Endothelial cell of umbilical vein (primary cell): Measurements from ENCODE around the gene CASP3. TPM values are rescaled to one million over a fixed set of nuclear protein-coding genes. Genes with fewer than 3 reads are reported as not detected.
A peak's percentile ranks its signal among the peaks of the same experiment; 100 is the strongest.

Source experiments
- BruUV-seq: library from RNA; stranded (reverse); fragments of 400-500 nt; replicated peaks from 2 replicates; lab custom pipeline; 2021; lab: Mats Ljungman, UMichigan
- CTCF ChIA-PET: fragments of 300-600, 350-600 bp; sonication (Branson Sonifier 250); formaldehyde crosslinking; loops from one replicate; lab custom pipeline; 2021; ENCODE audit warnings: antibody characterized with exemption, inconsistent platforms; lab: Charles Lee
- POLR2A ChIA-PET: fragments of 300-600, 350-600 bp; sonication (Branson Sonifier 250); formaldehyde crosslinking; loops from one replicate; lab custom pipeline; 2021; ENCODE audit warnings: antibody characterized with exemption, inconsistent platforms; lab: Charles Lee
- DNase-seq: peaks from one replicate; pipeline ENCODE4 v3.0.0-alpha.2; 2011; ENCODE audit warnings: low read depth, low spot score
- FAIRE-seq: peaks from 2 replicates; lab custom pipeline; 2011; peaks lifted over from hg19 to GRCh38; lab: Jason Lieb, UNC
- H2AFZ ChIP-seq: 2 replicates; pipeline ENCODE4 v1.6.0; 2012; ENCODE audit warnings: low read depth, low read length, control low read depth, inconsistent platforms
- H3K27ac ChIP-seq: 2 replicates; pipeline ENCODE4 v1.5.1; 2011; ENCODE audit warnings: low read depth, mild to moderate bottlenecking, control low read depth, low read length, moderate library complexity; ENCODE audit not compliant: insufficient read depth
- H3K27me3 ChIP-seq, 2 experiments: 2 replicates each; pipeline versions ENCODE4 v1.6.0 to v1.6.1; 2011; ENCODE audit warnings: low read length in 2 of 2, mixed read lengths in 1 of 2; ENCODE audit not compliant: control insufficient read depth in 2 of 2, insufficient read depth in 2 of 2
- H3K36me3 ChIP-seq, 2 experiments: 2 replicates in 1 of 2; 3 replicates in 1 of 2; pipeline ENCODE4 v1.5.1; 2011; ENCODE audit warnings: low read length in 2 of 2, mild to moderate bottlenecking in 1 of 2, moderate library complexity in 1 of 2; ENCODE audit not compliant: control insufficient read depth in 2 of 2, insufficient read depth in 2 of 2; ENCODE audit errors: extremely low read depth in 1 of 2
- H3K4me1 ChIP-seq: 3 replicates; pipeline ENCODE4 v1.5.1; 2011; ENCODE audit warnings: mild to moderate bottlenecking, low read length; ENCODE audit not compliant: control insufficient read depth, insufficient read depth; ENCODE audit errors: extremely low read depth
- H3K4me2 ChIP-seq: 2 replicates; pipeline ENCODE4 v1.6.1; 2011; ENCODE audit warnings: low read length, control low read depth, mixed read lengths; ENCODE audit not compliant: insufficient read depth
- H3K4me3 ChIP-seq, 3 experiments: fragments of 200-600 bp in 1 of 3; sonication (generic), shearing (Covaris generic) in 1 of 3; replicated peaks in 1 of 3; 2 replicates each; pipeline ENCODE4 v1.5.1; 2011 to 2016; ENCODE audit warnings: control low read depth in 3 of 3, low read length in 3 of 3, mild to moderate bottlenecking in 2 of 3, inconsistent platforms in 1 of 3, low read depth in 1 of 3, moderate library complexity in 1 of 3; ENCODE audit not compliant: insufficient read depth in 1 of 3
- H3K79me2 ChIP-seq: 2 replicates; pipeline ENCODE4 v1.6.0; 2012; ENCODE audit warnings: low read length, inconsistent platforms; ENCODE audit not compliant: control insufficient read depth, insufficient read depth
- H3K9ac ChIP-seq: replicated peaks from 2 replicates; pipeline ENCODE3; 2011; ENCODE audit warnings: low read length, control low read depth; ENCODE audit not compliant: insufficient read depth; ENCODE audit errors: extremely low read depth
- H3K9me1 ChIP-seq: replicated peaks from 3 replicates; pipeline ENCODE4 v1.6.0; 2011; ENCODE audit warnings: mild to moderate bottlenecking, low read length; ENCODE audit not compliant: control insufficient read depth, insufficient read depth; ENCODE audit errors: extremely low read depth
- H3K9me3 ChIP-seq: replicated peaks from 2 replicates; pipeline ENCODE4 v1.5.1; 2012; ENCODE audit warnings: low read length, inconsistent platforms; ENCODE audit not compliant: control insufficient read depth, insufficient read depth
- H4K20me1 ChIP-seq: replicated peaks from 2 replicates; pipeline ENCODE3; 2011; ENCODE audit warnings: mild to moderate bottlenecking, low read length; ENCODE audit not compliant: control insufficient read depth, insufficient read depth; ENCODE audit errors: extremely low read depth
- FOS ChIP-seq: IDR thresholded peaks from 2 replicates; pipeline ENCODE4 v1.6.1; 2011; ENCODE audit warnings: mild to moderate bottlenecking, low read length, moderate library complexity, borderline replicate concordance; ENCODE audit not compliant: insufficient read depth
- GATA2 ChIP-seq: IDR thresholded peaks from 2 replicates; pipeline ENCODE4 v1.7.0; 2011; ENCODE audit warnings: low read depth, mild to moderate bottlenecking, moderate library complexity, mixed read lengths, low read length; ENCODE audit not compliant: insufficient read length, insufficient read depth
- JUN ChIP-seq: IDR thresholded peaks from 2 replicates; pipeline ENCODE4 v1.6.1; 2011; ENCODE audit warnings: borderline replicate concordance, low read depth; ENCODE audit not compliant: insufficient read length, insufficient read depth
- MYC ChIP-seq: IDR thresholded peaks from one replicate; pipeline ENCODE4 v1.6.1; 2011; ENCODE audit warnings: mild to moderate bottlenecking, low read depth, low read length
- POLR2A ChIP-seq: IDR thresholded peaks from 2 replicates; pipeline ENCODE4 v1.6.1; 2012; ENCODE audit warnings: low read depth, mild to moderate bottlenecking, control low read depth, low read length
- POLR2AphosphoS5 ChIP-seq: IDR thresholded peaks from 2 replicates; pipeline ENCODE4 v1.6.1; 2012; ENCODE audit warnings: low read depth, mild to moderate bottlenecking, control low read depth, low read length, moderate library complexity; ENCODE audit not compliant: insufficient read depth
- dilution Hi-C: fragments of 300-500 bp; cut with MboI; formaldehyde crosslinking; loops from one replicate; pipeline ENCODE4 v1.15.0; 2019; ENCODE audit warnings: low sequenced_read_pairs; ENCODE audit not compliant: extremely low pct_ligation_motif_present
- intact Hi-C: fragments of 100-400 bp; cut with micrococcal nuclease; formaldehyde crosslinking; loops from one replicate; pipeline ENCODE4 v1.10.0; 2022
- polyA plus RNA-seq, 4 experiments: library from polyadenylated mRNA; depleted of rRNA in 3 of 4; stranded (reverse) in 3 of 4; unstranded in 1 of 4; fragments of >200 nt; gene quantifications; 2 replicates each; pipeline versions ENCODE4 v1.2.1 to v1.2.3, GENCODE V29; 2011 to 2012; ENCODE audit warnings: missing spikeins in 1 of 4
- total RNA-seq: library from RNA; stranded (reverse); gene quantifications from 2 replicates; pipeline ENCODE4 v1.2.3, GENCODE V29; 2021
- TF ChIP-seq, protein P1 (sequence below), 2 donors: IDR thresholded peaks; 1 replicate in 1 of 2; 2 replicates in 1 of 2; pipeline ENCODE4 v1.5.1; 2011; ENCODE audit warnings: low read length in 2 of 2, mild to moderate bottlenecking in 2 of 2, moderate library complexity in 2 of 2, control low read depth in 1 of 2, inconsistent platforms in 1 of 2, low read depth in 1 of 2; ENCODE audit not compliant: insufficient read depth in 1 of 2; ENCODE audit errors: extremely low read depth in 1 of 2
- TF ChIP-seq, protein P2 (sequence below): IDR thresholded peaks from 2 replicates; pipeline ENCODE4 v1.6.1; 2011; ENCODE audit not compliant: insufficient read depth, insufficient read length

The CASP3 gene
- total and polyA plus RNA-seq, 2 donors (not counting 3 experiments of a cell fraction or from before 2014, with no cell fraction given) = 26.0 to 54.5 TPM

DNA sequence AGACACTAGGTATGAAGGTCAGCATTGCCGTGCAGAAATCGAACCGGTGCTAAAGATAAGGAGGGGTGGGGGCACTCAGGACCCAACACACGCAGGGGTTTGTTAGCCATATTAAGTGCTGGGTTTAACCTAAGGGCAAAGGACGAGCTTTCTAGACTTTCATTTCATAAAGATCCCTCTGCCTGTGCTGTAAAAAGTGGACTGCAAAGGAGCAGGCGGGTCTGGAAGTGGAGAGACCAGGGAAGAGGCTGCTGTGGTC lies 1.3 kb downstream of the CASP3 start:
- ChIA-PET CTCF (interaction anchor here (1.2 to 3.9 kb wide), 4 partner anchors 75 to 384 kb away, joined by 6 to 30 read pairs (median 16); partner anchors contain the start of gene CENPU), POLR2A (interaction anchor here (1.4 to 2.9 kb wide), 3 partner anchors 86 to 360 kb away, joined by 3 to 17 read pairs (median 10); partner anchors contain the start of genes CENPU and IRF2)
- H3K4me1 ChIP-seq = peaks cover 53% of the 10 kb centered on the region
- H3K36me3 ChIP-seq = peaks cover 0 to 2% of the 10 kb centered on the region in 2 experiments
- no peaks in the 10 kb centered on the region for H3K9me3 ChIP-seq
- FAIRE-seq (no peak), DNase-seq (no peak)
- no peak overlapping the region for H2AFZ ChIP-seq
- H3K27me3 ChIP-seq = no peaks in the 10 kb centered on the region
- no peaks in the 10 kb centered on the region for H3K9me1 ChIP-seq
- intact Hi-C loops (loop anchor here (2.0 to 10.0 kb wide), 3 partner anchors 265 to 1127 kb away; partner anchors contain the start of gene SLC25A4), dilution Hi-C loops (no loop called here)
- TF ChIP-seq MYC = no peak
- TF ChIP-seq FOS = no peak
- no peak for TF ChIP-seq GATA2
- TF ChIP-seq, protein P1, sequence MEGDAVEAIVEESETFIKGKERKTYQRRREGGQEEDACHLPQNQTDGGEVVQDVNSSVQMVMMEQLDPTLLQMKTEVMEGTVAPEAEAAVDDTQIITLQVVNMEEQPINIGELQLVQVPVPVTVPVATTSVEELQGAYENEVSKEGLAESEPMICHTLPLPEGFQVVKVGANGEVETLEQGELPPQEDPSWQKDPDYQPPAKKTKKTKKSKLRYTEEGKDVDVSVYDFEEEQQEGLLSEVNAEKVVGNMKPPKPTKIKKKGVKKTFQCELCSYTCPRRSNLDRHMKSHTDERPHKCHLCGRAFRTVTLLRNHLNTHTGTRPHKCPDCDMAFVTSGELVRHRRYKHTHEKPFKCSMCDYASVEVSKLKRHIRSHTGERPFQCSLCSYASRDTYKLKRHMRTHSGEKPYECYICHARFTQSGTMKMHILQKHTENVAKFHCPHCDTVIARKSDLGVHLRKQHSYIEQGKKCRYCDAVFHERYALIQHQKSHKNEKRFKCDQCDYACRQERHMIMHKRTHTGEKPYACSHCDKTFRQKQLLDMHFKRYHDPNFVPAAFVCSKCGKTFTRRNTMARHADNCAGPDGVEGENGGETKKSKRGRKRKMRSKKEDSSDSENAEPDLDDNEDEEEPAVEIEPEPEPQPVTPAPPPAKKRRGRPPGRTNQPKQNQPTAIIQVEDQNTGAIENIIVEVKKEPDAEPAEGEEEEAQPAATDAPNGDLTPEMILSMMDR (IDR thresholded peaks at IDR 0.05; ENCODE audit: extremely low read depth in 1 of 2, insufficient read depth in 1 of 2, low read depth in 1 of 2, low read length in 2 of 2) = no peak
- TF ChIP-seq POLR2AphosphoS5 = no peak
- TF ChIP-seq JUN = no peak
- no peak for TF ChIP-seq POLR2A
- TF ChIP-seq, protein P2, sequence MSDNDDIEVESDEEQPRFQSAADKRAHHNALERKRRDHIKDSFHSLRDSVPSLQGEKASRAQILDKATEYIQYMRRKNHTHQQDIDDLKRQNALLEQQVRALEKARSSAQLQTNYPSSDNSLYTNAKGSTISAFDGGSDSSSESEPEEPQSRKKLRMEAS = no peak
- peak overlapping the region; percentile 98 for H3K9ac ChIP-seq
- H3K4me3 ChIP-seq = peak overlapping the region; percentile 49 to 89 (median 78)
- no peaks in the 10 kb centered on the region for H4K20me1 ChIP-seq
- peaks cover 69% of the 10 kb centered on the region for H3K79me2 ChIP-seq
- BruUV-seq = no TSS peak
- H3K27ac ChIP-seq = peak overlapping the region; percentile 84
- H3K4me2 ChIP-seq = peak overlapping the region; percentile 96
